Ishikawa (cell line): Measurements from ENCODE around the gene MTARC2.

Experiments
- CEBPB ChIP-seq: IDR thresholded peaks from 2 replicates; pipeline ENCODE4 v1.6.1; 2012
- CREB1 ChIP-seq: IDR thresholded peaks from 2 replicates; pipeline ENCODE4 v1.6.1; 2012; ENCODE audit warnings: low read depth
- EGR1 ChIP-seq: IDR thresholded peaks from 2 replicates; pipeline ENCODE4 v1.6.1; 2012
- EP300 ChIP-seq: IDR thresholded peaks from 2 replicates; pipeline ENCODE4 v1.6.1; 2012; ENCODE audit warnings: borderline replicate concordance
- FOXM1 ChIP-seq: IDR thresholded peaks from 2 replicates; pipeline ENCODE4 v1.6.1; 2012; ENCODE audit warnings: low read depth, borderline replicate concordance
- MAX ChIP-seq: IDR thresholded peaks from 2 replicates; pipeline ENCODE4 v1.6.1; 2012
- NFIC ChIP-seq: IDR thresholded peaks from 2 replicates; pipeline ENCODE4 v1.6.1; 2012
- RAD21 ChIP-seq: IDR thresholded peaks from 2 replicates; pipeline ENCODE4 v1.6.1; 2012; ENCODE audit warnings: low read depth
- REST ChIP-seq: IDR thresholded peaks from 2 replicates; pipeline ENCODE4 v1.6.1; 2012; ENCODE audit warnings: low read depth, mild to moderate bottlenecking
- TAF1 ChIP-seq: IDR thresholded peaks from 2 replicates; pipeline ENCODE4 v1.6.1; 2012; ENCODE audit warnings: low read depth, mild to moderate bottlenecking
- TCF12 ChIP-seq: IDR thresholded peaks from 2 replicates; pipeline ENCODE4 v1.6.1; 2012; ENCODE audit warnings: low read depth
- TEAD4 ChIP-seq: IDR thresholded peaks from 2 replicates; pipeline ENCODE4 v1.6.1; 2012
- USF1 ChIP-seq: IDR thresholded peaks from 2 replicates; pipeline ENCODE4 v1.6.1; 2012
- YY1 ChIP-seq: IDR thresholded peaks from 2 replicates; pipeline ENCODE4 v1.6.1; 2012; ENCODE audit warnings: low read depth
- ZBTB7A ChIP-seq: IDR thresholded peaks from 2 replicates; pipeline ENCODE4 v1.6.1; 2012; ENCODE audit warnings: low read depth

The MTARC2 gene

GRCh38 chr1:220767312-220768125 lies 19.4 kb downstream of the MTARC2 start:
- no peak for TF ChIP-seq TCF12
- TF ChIP-seq CEBPB: no peak

GRCh38 chr1:220768126-220768601 lies 20.0 kb downstream of the MTARC2 start:
- TF ChIP-seq ZBTB7A (no peak), TEAD4 (no peak), TAF1 (no peak), CEBPB (no peak)

GRCh38 chr1:220769205-220769604 lies 21.1 kb downstream of the MTARC2 start:
- TF ChIP-seq REST (no peak), TAF1 (no peak), TEAD4 (no peak), MAX (no peak), EGR1 (no peak), CEBPB (no peak), EP300 (no peak), ZBTB7A (no peak), RAD21 (no peak), USF1 (no peak), NFIC (no peak), FOXM1 (no peak)

GRCh38 chr1:220770245-220770913 lies 22.3 kb downstream of the MTARC2 start:
- no peak for TF ChIP-seq TAF1
- TF ChIP-seq CREB1: no peak
- no peak for TF ChIP-seq MAX

- TF ChIP-seq ZBTB7A (no peak), TEAD4 (no peak), YY1 (no peak), FOXM1 (no peak), TCF12 (no peak), EP300 (no peak), CEBPB (no peak), TAF1 (no peak), EGR1 (no peak), RAD21 (no peak), CREB1 (no peak), NFIC (no peak), USF1 (no peak), MAX (no peak), REST (no peak)
These were observed 24.7 kb downstream of the MTARC2 start for GRCh38 chr1:220772846-220773245.

GRCh38 chr1:220775240-220775853 lies 27.2 kb downstream of the MTARC2 start:
- TF ChIP-seq EP300 (no peak), TCF12 (no peak), USF1 (no peak), YY1 (no peak), RAD21 (no peak), CREB1 (no peak), EGR1 (no peak)
